GM12878 (cell line): Measurements from ENCODE around the gene SLC17A7. TPM values are rescaled to one million over a fixed set of nuclear protein-coding genes. Genes with fewer than 3 reads are reported as not detected.
"Not testable (repeated sequence)": the region's sequence is repeated elsewhere in the genome, so short reads cannot be mapped to it uniquely, and the experiment has no call there.

Experiments used
- ATAC-seq: fragments of 200-7000 bp; cut with Tn5 transposase; 3 replicates; pipeline ENCODE4 v1.9.1; 2020; ENCODE audit warnings: mild to moderate bottlenecking, moderate library complexity
- BruUV-seq: library from RNA; stranded (reverse); fragments of 400-500 nt; replicated peaks from 2 replicates; lab custom pipeline; 2021; lab: Mats Ljungman, UMichigan
- CTCF ChIA-PET: fragments of 300-600 bp; sonication (Branson Sonifier 250); formaldehyde crosslinking; extraction: SDS; loops from one replicate; lab custom pipeline; 2021; ENCODE audit warnings: inconsistent platforms; lab: Yijun Ruan, JAX
- POLR2A ChIA-PET: fragments of 350-600 bp; formaldehyde crosslinking; extraction: SDS; loops from one replicate; lab custom pipeline; 2021; ENCODE audit warnings: inconsistent platforms; lab: Charles Lee
- RAD21 ChIA-PET: fragments of 300-600 bp; sonication (Branson Sonifier 250); formaldehyde crosslinking; loops from one replicate; lab custom pipeline; 2023; ENCODE audit warnings: antibody characterized with exemption; ENCODE audit not compliant: unreplicated experiment; lab: Charles Lee
- SMC1A ChIA-PET: fragments of 300-600 bp; sonication (Branson Sonifier 250); formaldehyde crosslinking; loops from one replicate; lab custom pipeline; 2023; ENCODE audit not compliant: unreplicated experiment, uncharacterized antibody; lab: Charles Lee
- DNase-seq: peaks from one replicate; pipeline ENCODE4 v3.0.0-alpha.2; 2011; ENCODE audit warnings: low read depth, low spot score
- FAIRE-seq: peaks from 3 replicates; lab custom pipeline; 2011; peaks lifted over from hg19 to GRCh38; lab: Jason Lieb, UNC
- H2AFZ ChIP-seq: 2 replicates; pipeline ENCODE4 v1.6.0; 2011; ENCODE audit warnings: low read depth, low read length, control low read depth; ENCODE audit not compliant: control insufficient read depth
- H3K27ac ChIP-seq: 2 replicates; pipeline ENCODE4 v1.5.1; 2011; ENCODE audit warnings: control low read depth; ENCODE audit not compliant: control insufficient read depth, insufficient read depth
- H3K27me3 ChIP-seq, 2 experiments: replicated peaks in 1 of 2; 2 replicates each; pipeline versions ENCODE4 v1.6.0 to v1.6.1; 2011; ENCODE audit warnings: low read length in 1 of 2; ENCODE audit not compliant: control insufficient read depth in 2 of 2, insufficient read depth in 2 of 2
- H3K36me3 ChIP-seq, 2 experiments: 2 replicates each; pipeline ENCODE4 v1.5.1; 2011; ENCODE audit warnings: low read length in 1 of 2; ENCODE audit not compliant: control insufficient read depth in 2 of 2, insufficient read depth in 2 of 2
- H3K4me1 ChIP-seq: 2 replicates; pipeline ENCODE4 v1.6.1; 2011; ENCODE audit warnings: mild to moderate bottlenecking, low read length, moderate library complexity, mixed read lengths; ENCODE audit not compliant: control insufficient read depth, insufficient read depth
- H3K4me2 ChIP-seq: 2 replicates; pipeline ENCODE4 v1.6.0; 2011; ENCODE audit warnings: control low read depth; ENCODE audit not compliant: control insufficient read depth, insufficient read depth
- H3K4me3 ChIP-seq: fragments of 200-600 bp; sonication (generic); 2 replicates; pipeline ENCODE4 v1.5.1; 2016
- H3K79me2 ChIP-seq: 2 replicates; pipeline ENCODE4 v1.6.0; 2011; ENCODE audit warnings: low read length; ENCODE audit not compliant: control insufficient read depth, insufficient read depth
- H3K9ac ChIP-seq: 2 replicates; pipeline ENCODE4 v1.8.0; 2011; ENCODE audit warnings: low read length, control low read depth, mixed read lengths; ENCODE audit not compliant: control insufficient read depth, insufficient read depth
- H3K9me3 ChIP-seq: replicated peaks from 3 replicates; pipeline ENCODE4 v1.5.1; 2011; ENCODE audit warnings: mild to moderate bottlenecking, low read length; ENCODE audit not compliant: control insufficient read depth, insufficient read depth
- H4K20me1 ChIP-seq: 2 replicates; pipeline ENCODE4 v1.6.0; 2011; ENCODE audit not compliant: control insufficient read depth, insufficient read depth
- JUND ChIP-seq: IDR thresholded peaks from 2 replicates; pipeline ENCODE4 v1.6.1; 2012; ENCODE audit warnings: low read depth, mild to moderate bottlenecking, low read length, improper control_type of control experiment, moderate library complexity
- NR2C2 ChIP-seq: IDR thresholded peaks from 2 replicates; pipeline ENCODE4 v1.6.1; 2011; ENCODE audit warnings: borderline replicate concordance, low read depth; ENCODE audit not compliant: control insufficient read depth, insufficient read length
- NR2F1 ChIP-seq: fragments of 450-650 bp; conservative IDR thresholded peaks from 2 replicates; pipeline ENCODE4 v1.6.1; 2017; ENCODE audit warnings: mild to moderate bottlenecking
- WGBS: methylation state at CpG from one replicate; pipeline ENCODE4 v1.1.6; 2016; ENCODE audit warnings: low lambda C conversion rate; ENCODE audit not compliant: insufficient replicate concordance, insufficient coverage; ENCODE audit errors: missing lambda C conversion rate; 5-methylcytosine and 5-hydroxymethylcytosine counted together
- in situ Hi-C: fragments of 300-500 bp; cut with MboI; formaldehyde crosslinking; loops from 9 replicates; pipeline ENCODE4 v1.14.3; 2018; ENCODE audit warnings: mixed read lengths
- intact Hi-C: fragments of 100-400 bp; cut with micrococcal nuclease; formaldehyde crosslinking; loops from one replicate; pipeline ENCODE4 v1.14.2; 2022; ENCODE audit not compliant: unreplicated experiment
- polyA plus RNA-seq, 11 experiments: library from polyadenylated mRNA; depleted of rRNA in 4 of 11; unstranded in 6 of 11; stranded (reverse) in 5 of 11; fragments of >200 nt; fragmentation: Nextera tagmentation in 4 of 11; fragmentation: Illumina TruSeq in 1 of 11; extraction: Ambion mirVana in 4 of 11; extraction: Trizol in 1 of 11; gene quantifications; 1 replicate in 1 of 11; 2 replicates in 10 of 11; pipeline versions ENCODE4 v1.2.1 to v1.2.3, GENCODE V29; 2011 to 2016; ENCODE audit warnings: inconsistent platforms in 2 of 11, missing spikeins in 2 of 11, low read depth in 1 of 11
- total RNA-seq, 4 experiments: library from RNA; depleted of rRNA in 3 of 4; stranded (reverse); fragments of >200 nt in 3 of 4; fragmentation: Illumina TruSeq in 1 of 4; extraction: Trizol in 1 of 4; gene quantifications; 2 replicates each; pipeline versions ENCODE4 v1.2.1 to v1.2.3, GENCODE V29; 2013 to 2021
- TF ChIP-seq, protein P1 (sequence below): IDR thresholded peaks from 2 replicates; pipeline ENCODE4 v1.6.1; 2011; ENCODE audit warnings: low read depth, mild to moderate bottlenecking, low read length, moderate library complexity, borderline replicate concordance; ENCODE audit errors: extremely low read depth

SLC17A7 gene
- total and polyA plus RNA-seq, 10 of the 15 experiments (the other 5 are each of a cell fraction or from before 2014, with no cell fraction given): 0.03 to 0.24 (median 0.06) TPM; not detected in 6

DNA sequence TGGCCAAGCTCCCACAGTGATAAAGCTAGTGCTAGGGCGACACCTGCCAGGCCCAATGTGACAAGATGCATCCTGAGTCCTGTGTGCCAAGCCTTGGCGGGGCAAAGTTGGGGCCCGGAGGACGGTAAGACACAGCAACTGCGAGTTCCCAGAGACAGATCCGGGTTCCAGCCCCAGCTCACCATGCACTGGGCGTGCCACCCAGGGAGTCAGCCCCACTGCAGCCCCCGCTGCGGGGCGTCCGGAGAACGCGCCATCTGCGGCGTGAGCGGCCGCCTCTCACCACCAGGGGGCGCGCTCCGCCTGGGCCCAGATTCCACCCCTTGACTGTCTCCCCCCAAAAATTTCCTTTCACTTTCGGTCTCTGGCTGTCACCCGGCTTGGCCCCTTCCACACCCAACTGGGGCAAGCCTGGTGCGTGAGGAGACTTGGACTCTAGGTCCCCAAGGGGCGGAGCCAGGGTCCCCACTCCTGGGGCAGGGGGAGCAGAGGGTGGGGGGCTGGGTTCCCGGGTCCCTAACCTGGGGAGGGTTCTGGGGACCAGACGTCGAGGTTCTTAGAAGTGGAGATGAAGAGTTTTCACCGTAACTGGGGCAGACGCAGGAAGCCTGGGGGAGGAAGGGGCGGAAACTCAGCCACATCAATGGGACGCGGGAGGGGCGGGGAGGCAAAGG, 32.7 kb upstream of the SLC17A7 start, which contains the start of gene FLT3LG (continued):
- TF ChIP-seq, protein P1, sequence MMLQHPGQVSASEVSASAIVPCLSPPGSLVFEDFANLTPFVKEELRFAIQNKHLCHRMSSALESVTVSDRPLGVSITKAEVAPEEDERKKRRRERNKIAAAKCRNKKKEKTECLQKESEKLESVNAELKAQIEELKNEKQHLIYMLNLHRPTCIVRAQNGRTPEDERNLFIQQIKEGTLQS: no peak
- TF ChIP-seq NR2F1 (peak; percentile 68), NR2C2 (no peak)
- TF ChIP-seq, all 136 proteins: peak for 45

DNA sequence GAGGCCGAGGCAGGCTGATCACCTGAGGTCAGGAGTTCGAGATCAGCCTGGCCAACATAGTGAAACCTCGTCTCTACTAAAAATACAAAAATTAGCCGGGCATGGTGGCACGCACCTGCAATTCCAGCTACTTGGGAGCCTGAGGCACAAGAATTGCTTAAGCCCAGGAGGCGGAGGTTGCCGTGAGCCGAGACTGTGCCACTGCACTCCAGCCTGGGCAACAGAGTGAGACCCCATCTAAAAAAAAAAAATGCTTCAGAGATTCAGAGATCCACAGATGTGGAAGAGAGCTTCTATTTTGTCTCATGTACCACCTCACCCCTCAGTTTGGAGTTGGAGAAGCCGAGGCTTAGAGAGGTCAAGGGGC, 32.2 kb upstream of the SLC17A7 start:
- ChIA-PET CTCF (interaction anchor here (0.6 to 5.9 kb wide), 39 partner anchors 10 to 375 kb away, joined by 3 to 68 read pairs (median 4); partner anchors contain the start of genes ALDH16A1, CD37, NOSIP and PIH1D1), POLR2A (interaction anchor here (0.6 to 6.2 kb wide), 3 partner anchors 21 to 209 kb away, joined by 3 to 81 read pairs (median 3); partner anchors contain the start of genes ALDH16A1 and PIH1D1), SMC1A (interaction anchor here (0.8 to 2.2 kb wide), 11 partner anchors 10 to 205 kb away, joined by 3 to 12 read pairs (median 3); partner anchors contain the start of genes PIH1D1 and RPS11), RAD21 (interaction anchor here (0.8 to 6.0 kb wide), 9 partner anchors 13 to 247 kb away, joined by 3 to 90 read pairs (median 5); partner anchors contain the start of genes ALDH16A1, PIH1D1 and RPL13A)
- Histone ChIP-seq H3K4me2 (peak overlapping the region; percentile 98), H3K4me3 (peak overlapping the region; percentile 82; the same call in 1 of the 2 replicates), H3K4me1 (peaks cover 38% of the 10 kb centered on the region), H3K27ac (peak overlapping the region; percentile 66), H3K9ac (peak overlapping the region; percentile 61; the same call in 1 of the 2 replicates), H2AFZ (peak overlapping the region; percentile 92)
- H3K9me3 ChIP-seq, ATAC-seq, in situ Hi-C loops, H3K79me2 ChIP-seq, BruUV-seq, H3K36me3 ChIP-seq, H4K20me1 ChIP-seq, FAIRE-seq, H3K27me3 ChIP-seq, DNase-seq: not testable (repeated sequence)
- 60% methylated on average over 9 of the region's 9 CpGs for WGBS
- 0 out of 2 replicates have a peak, but pooled peaks have one; percentile 1 for TF ChIP-seq JUND
- intact Hi-C loops: loop anchor here (2.0 to 5.0 kb wide), 2 partner anchors 73 to 141 kb away; no protein-coding TSS in a partner anchor
